AG04450 (cell line): Measurements from ENCODE around the gene TCEAL7. TPM values are rescaled to one million over a fixed set of nuclear protein-coding genes. Genes with fewer than 3 reads are reported as not detected.

Experiments used
- CTCF ChIA-PET: fragments of 300-600, 350-600 bp; formaldehyde crosslinking; extraction: SDS; loops from one replicate; lab custom pipeline; 2022; ENCODE audit warnings: antibody characterized with exemption, inconsistent platforms; lab: Charles Lee
- POLR2A ChIA-PET: fragments of 350-600 bp; formaldehyde crosslinking; extraction: SDS; loops from one replicate; lab custom pipeline; 2021; ENCODE audit warnings: antibody characterized with exemption, inconsistent platforms; lab: Yijun Ruan, JAX
- DNase-seq: peaks from one replicate; pipeline ENCODE4 v3.0.0-alpha.2; 2011; ENCODE audit warnings: low read depth, low spot score
- H3K27ac ChIP-seq: one replicate; pipeline ENCODE4 v1.5.1; 2012; ENCODE audit warnings: low read depth, low read length, control low read depth
- H3K27me3 ChIP-seq: one replicate; pipeline ENCODE4 v1.6.0; 2012; ENCODE audit warnings: low read length; ENCODE audit not compliant: control insufficient read depth, insufficient read depth
- H3K4me3 ChIP-seq: 2 replicates; pipeline ENCODE4 v1.5.1; 2011; ENCODE audit warnings: mild to moderate bottlenecking, low read depth, low read length, control low read depth
- H3K9me3 ChIP-seq: 2 replicates; pipeline ENCODE4 v1.5.1; 2012; ENCODE audit warnings: low read length; ENCODE audit not compliant: control insufficient read depth, insufficient read depth
- CTCF ChIP-seq: IDR thresholded peaks from 2 replicates; pipeline ENCODE4 v1.5.1; 2011; ENCODE audit warnings: low read depth, low read length, control low read depth, inconsistent platforms
- polyA plus RNA-seq: library from polyadenylated mRNA; depleted of rRNA; stranded (reverse); fragments of >200 nt; gene quantifications from 2 replicates; pipeline ENCODE4 v1.2.3, GENCODE V29; 2011

Gene TCEAL7
- polyA plus RNA-seq, 1 experiment: 49.5 TPM

DNA sequence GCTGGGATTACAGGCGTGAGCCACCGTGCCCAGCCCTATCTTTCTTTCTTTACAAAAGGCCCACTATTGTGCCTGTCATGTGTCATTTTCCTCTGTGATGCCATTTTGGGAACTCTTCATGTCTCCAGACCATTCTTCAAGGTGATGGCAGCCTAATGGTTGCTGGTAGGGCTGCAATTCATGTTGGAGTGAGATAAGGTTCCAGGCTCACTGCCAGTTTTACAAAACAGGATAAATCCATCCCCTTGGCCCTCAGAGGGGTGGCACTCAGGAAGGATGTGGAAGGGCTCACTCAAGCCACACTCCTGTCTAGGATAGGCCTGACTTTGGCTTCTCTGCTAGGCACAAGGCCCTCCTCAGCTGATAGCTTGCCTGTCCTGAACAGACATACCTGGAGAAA is 30.1 kb downstream of the TCEAL7 start:
- POLR2A ChIA-PET: no interaction called here
- TF ChIP-seq CTCF: no peak

DNA sequence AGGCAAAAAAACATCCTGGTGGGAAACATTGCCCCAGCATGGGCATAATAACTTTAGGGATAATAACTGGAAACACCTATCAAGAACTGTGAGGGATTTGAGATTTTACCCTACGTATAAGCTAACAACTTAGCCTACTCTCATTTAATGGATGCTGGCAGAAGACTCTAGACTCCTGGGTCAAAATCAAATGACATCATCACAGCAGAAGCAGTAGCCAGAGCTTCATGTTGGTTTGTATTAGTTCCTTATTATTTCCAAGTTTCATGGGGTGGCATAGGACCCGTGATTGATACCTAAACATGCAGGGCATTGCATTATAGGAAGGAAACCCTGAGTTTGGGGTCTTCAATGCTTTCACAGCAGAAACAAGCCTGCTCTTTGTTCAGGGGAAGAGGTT is 30.9 kb downstream of the TCEAL7 start:
- Histone ChIP-seq H3K27me3 (no peaks in the 10 kb centered on the region), H3K27ac (no peak overlapping the region), H3K4me3 (no peak overlapping the region), H3K9me3 (no peaks in the 10 kb centered on the region)
- ChIA-PET CTCF (no interaction called here), POLR2A (no interaction called here)
- DNase-seq: no peak
- TF ChIP-seq CTCF: no peak

More for the DNA sequence above, 30.1 kb downstream of the TCEAL7 start:
- DNase-seq: no peak
- Histone ChIP-seq H3K27ac (no peak overlapping the region), H3K4me3 (no peak overlapping the region), H3K27me3 (no peaks in the 10 kb centered on the region), H3K9me3 (no peaks in the 10 kb centered on the region)
- CTCF ChIA-PET: no interaction called here

DNA sequence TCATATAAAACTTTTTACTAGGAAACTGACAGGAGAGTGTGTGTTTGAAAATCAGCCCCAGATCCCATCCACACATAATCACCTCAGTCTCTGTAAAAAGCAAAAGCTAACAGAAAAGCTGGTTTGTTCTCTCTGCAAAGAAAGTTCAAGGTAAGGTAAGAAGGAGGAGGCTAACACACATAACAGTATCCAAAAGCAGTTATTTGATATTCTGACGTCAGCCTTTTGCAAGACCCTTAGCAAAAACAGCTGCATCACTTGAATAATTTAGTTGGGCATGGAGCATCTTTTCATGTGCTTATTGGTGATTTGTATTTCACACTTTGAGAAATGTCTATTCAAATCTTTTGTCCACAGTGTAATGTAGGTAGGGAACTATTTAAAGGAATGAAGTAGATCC is 31.8 kb downstream of the TCEAL7 start:
- no peak for DNase-seq
- Histone ChIP-seq H3K27ac (no peak overlapping the region), H3K9me3 (no peaks in the 10 kb centered on the region), H3K4me3 (no peak overlapping the region), H3K27me3 (no peaks in the 10 kb centered on the region)
- ChIA-PET POLR2A (no interaction called here), CTCF (no interaction called here)
- no peak for TF ChIP-seq CTCF

GRCh38 chrX:103362474-103362873 is 32.4 kb downstream of the TCEAL7 start:
- Histone ChIP-seq H3K4me3 (no peak overlapping the region), H3K9me3 (no peaks in the 10 kb centered on the region), H3K27ac (no peak overlapping the region), H3K27me3 (no peaks in the 10 kb centered on the region)
- ChIA-PET CTCF (no interaction called here), POLR2A (no interaction called here)
- no peak for DNase-seq
- no peak for TF ChIP-seq CTCF

DNA sequence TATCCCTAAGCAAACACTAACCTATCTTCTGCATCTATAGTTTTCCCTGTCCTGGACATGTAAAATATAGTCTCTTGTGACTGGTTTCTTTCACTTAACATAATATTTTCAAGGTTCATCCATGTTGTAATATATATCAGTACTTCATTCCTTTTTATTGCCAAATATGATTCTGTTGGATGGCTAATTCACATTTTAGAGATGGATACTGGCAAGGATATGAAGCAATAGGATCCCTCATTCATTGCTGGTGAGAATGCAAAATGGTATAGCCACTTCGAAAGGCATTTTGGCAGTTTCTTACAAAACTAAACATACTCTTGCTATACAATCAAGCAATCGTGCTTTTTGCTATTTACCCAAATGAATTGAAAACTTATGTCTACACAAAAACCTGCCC is 33.0 kb downstream of the TCEAL7 start:
- no peaks in the 10 kb centered on the region for H3K9me3 ChIP-seq
- ChIA-PET POLR2A (no interaction called here), CTCF (no interaction called here)
- DNase-seq: no peak
- H3K4me3 ChIP-seq: no peak overlapping the region
- H3K27ac ChIP-seq: no peak overlapping the region
- no peaks in the 10 kb centered on the region for H3K27me3 ChIP-seq
- TF ChIP-seq CTCF: no peak
